CD4-positive, alpha-beta memory T cell (primary cell): Measurements from ENCODE around the gene SAPCD2. TPM values are rescaled to one million over a fixed set of nuclear protein-coding genes. Genes with fewer than 3 reads are reported as not detected.
"Not testable (repeated sequence)": the region's sequence is repeated elsewhere in the genome, so short reads cannot be mapped to it uniquely, and the experiment has no call there.

Experiments used
- CTCF ChIA-PET: fragments of 350-600 bp; sonication (Branson Sonifier 250); formaldehyde crosslinking; loops from one replicate; lab custom pipeline; 2021; ENCODE audit warnings: inconsistent platforms; ENCODE audit not compliant: partially characterized antibody; lab: Charles Lee
- POLR2A ChIA-PET: fragments of 350-600 bp; sonication (Branson Sonifier 250); formaldehyde crosslinking; loops from one replicate; lab custom pipeline; 2021; ENCODE audit not compliant: partially characterized antibody; lab: Charles Lee
- DNase-seq, 5 donors: peaks; one replicate each; pipeline versions ENCODE4 v3.0.0 to v3.0.0-alpha.2; 2020 to 2022; ENCODE audit warnings: mixed read lengths in 1 of 5
- H3K27ac ChIP-seq: one replicate; pipeline ENCODE4 v1.7.0; 2013; ENCODE audit warnings: low read depth, low read length
- H3K27me3 ChIP-seq: 2 replicates; pipeline ENCODE4 v1.7.0; 2013; ENCODE audit warnings: mild to moderate bottlenecking, low read length, moderate library complexity; ENCODE audit not compliant: insufficient read depth
- H3K36me3 ChIP-seq: 2 replicates; pipeline ENCODE4 v1.7.0; 2013; ENCODE audit warnings: mild to moderate bottlenecking, low read length, moderate library complexity; ENCODE audit not compliant: insufficient read depth
- H3K4me1 ChIP-seq: 2 replicates; pipeline ENCODE4 v1.7.0; 2013; ENCODE audit warnings: mild to moderate bottlenecking, low read length, moderate library complexity; ENCODE audit not compliant: insufficient read depth
- H3K4me3 ChIP-seq, 2 donors: one replicate each; pipeline ENCODE4 v1.7.0; 2013; ENCODE audit warnings: low read length in 2 of 2, mild to moderate bottlenecking in 1 of 2
- H3K9me3 ChIP-seq, 2 donors: one replicate each; pipeline ENCODE4 v1.7.0; 2013; ENCODE audit warnings: low read length in 2 of 2, control low read depth in 1 of 2; ENCODE audit not compliant: control insufficient read depth in 1 of 2
- H3K27ac Mint-ChIP-seq, 7 donors: one replicate each; pipeline ENCODE4 v1.8.0; 2020 to 2021; ENCODE audit warnings: mixed read lengths in 7 of 7, mild to moderate bottlenecking in 6 of 7, inconsistent platforms in 3 of 7, moderate library complexity in 3 of 7
- H3K27me3 Mint-ChIP-seq, 2 donors: one replicate each; pipeline ENCODE4 v1.8.0; 2020 to 2021; ENCODE audit warnings: mixed read lengths in 2 of 2
- H3K36me3 Mint-ChIP-seq, 2 donors: one replicate each; pipeline ENCODE4 v1.8.0; 2020 to 2021; ENCODE audit warnings: mixed read lengths in 2 of 2, inconsistent platforms in 1 of 2, mild to moderate bottlenecking in 1 of 2
- H3K4me1 Mint-ChIP-seq, 4 donors: one replicate each; pipeline ENCODE4 v1.8.0; 2020 to 2021; ENCODE audit warnings: mixed read lengths in 4 of 4, mild to moderate bottlenecking in 1 of 4
- H3K4me3 Mint-ChIP-seq, 8 donors: one replicate each; pipeline ENCODE4 v1.8.0; 2020 to 2021; ENCODE audit warnings: mixed read lengths in 8 of 8, mild to moderate bottlenecking in 7 of 8, moderate library complexity in 6 of 8, inconsistent platforms in 3 of 8
- H3K9me3 Mint-ChIP-seq, 8 donors: one replicate each; pipeline ENCODE4 v1.8.0; 2020 to 2021; ENCODE audit warnings: mixed read lengths in 8 of 8, mild to moderate bottlenecking in 5 of 8, inconsistent platforms in 3 of 8, moderate library complexity in 1 of 8
- intact Hi-C: fragments of 100-400 bp; cut with micrococcal nuclease; formaldehyde crosslinking; loops from one replicate; pipeline ENCODE4 v1.15.1; 2023
- polyA plus RNA-seq, 2 donors: library from polyadenylated mRNA; unstranded; fragments of 300-500 nt; fragmentation: Illumina TruSeq; gene quantifications; one replicate each; pipeline ENCODE4 v1.2.3, GENCODE V29; 2021
- total RNA-seq, 2 experiments: library from RNA; stranded (reverse); gene quantifications; one replicate each; pipeline ENCODE4 v1.2.3, GENCODE V29; 2021

Gene SAPCD2
- total and polyA plus RNA-seq, 4 experiments from 2014 or later: 0.09 to 0.15 (median 0.11) TPM

DNA sequence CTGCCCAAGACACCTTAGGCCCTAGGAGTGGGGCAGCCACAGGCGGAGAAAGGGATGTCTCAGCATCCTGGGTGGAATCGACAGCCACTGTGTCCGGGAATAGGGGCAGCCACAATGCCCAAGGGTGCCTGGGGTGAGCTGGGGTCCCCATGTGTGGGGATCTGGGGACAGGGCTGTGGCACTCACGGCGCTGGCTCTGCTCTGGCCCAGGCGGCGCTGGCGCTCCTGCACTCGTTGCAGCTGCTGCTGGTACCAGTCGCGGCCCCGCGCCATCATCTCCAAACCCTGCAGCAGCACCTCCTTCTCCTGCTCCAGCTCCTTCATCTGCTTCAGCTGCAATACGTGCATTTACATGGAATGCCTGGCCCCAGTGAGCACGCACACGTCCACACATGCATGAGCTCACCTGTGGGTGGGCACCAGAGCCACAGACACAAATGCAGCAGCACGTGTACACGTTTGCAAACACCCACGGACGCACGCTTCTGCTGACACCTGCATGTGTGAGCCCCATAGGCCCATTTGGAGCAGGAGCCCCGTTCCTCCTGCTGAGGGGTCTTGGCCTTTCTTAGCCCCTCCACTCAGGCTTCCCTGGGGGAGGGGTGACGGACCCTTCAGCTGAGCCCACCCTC lies 4.9 kb downstream of the SAPCD2 start:
- no peak for DNase-seq
- Histone ChIP-seq H3K4me3 (no peak overlapping the region), H3K9me3 (no peaks in the 10 kb centered on the region), H3K4me1 (peaks cover 16% of the 10 kb centered on the region), H3K27ac (no peak overlapping the region), H3K27me3 (no peaks in the 10 kb centered on the region), H3K36me3 (no peaks in the 10 kb centered on the region)
- peaks cover 0 to 4% of the 10 kb centered on the region in 2 donors for H3K27me3 Mint-ChIP-seq
- ChIA-PET CTCF (interaction anchor here (0.6 to 4.5 kb wide), 9 partner anchors 9 to 288 kb away, joined by 3 to 58 read pairs (median 10); partner anchors contain the start of genes ABCA2, NPDC1 and UAP1L1), POLR2A (interaction anchor here (0.7 to 1.2 kb wide), 2 partner anchors 19 to 21 kb away, joined by 3 read pairs; partner anchors contain the start of gene MAN1B1)
- intact Hi-C loops: no loop called here
- no peak overlapping the region for H3K4me3 Mint-ChIP-seq
- no peak overlapping the region for H3K27ac Mint-ChIP-seq
- no peaks in the 10 kb centered on the region for H3K36me3 Mint-ChIP-seq
- H3K9me3 Mint-ChIP-seq: no peaks in the 10 kb centered on the region
- peaks cover 4 to 13% (median 7%) of the 10 kb centered on the region in 4 donors for H3K4me1 Mint-ChIP-seq

- POLR2A ChIA-PET: interaction anchor here (1.7 kb wide), 1 partner anchor 13 kb away, joined by 3 read pairs; no protein-coding TSS in a partner anchor
Observed at GRCh38 chr9:137064880-137065164, 5.5 kb downstream of the SAPCD2 start.

DNA sequence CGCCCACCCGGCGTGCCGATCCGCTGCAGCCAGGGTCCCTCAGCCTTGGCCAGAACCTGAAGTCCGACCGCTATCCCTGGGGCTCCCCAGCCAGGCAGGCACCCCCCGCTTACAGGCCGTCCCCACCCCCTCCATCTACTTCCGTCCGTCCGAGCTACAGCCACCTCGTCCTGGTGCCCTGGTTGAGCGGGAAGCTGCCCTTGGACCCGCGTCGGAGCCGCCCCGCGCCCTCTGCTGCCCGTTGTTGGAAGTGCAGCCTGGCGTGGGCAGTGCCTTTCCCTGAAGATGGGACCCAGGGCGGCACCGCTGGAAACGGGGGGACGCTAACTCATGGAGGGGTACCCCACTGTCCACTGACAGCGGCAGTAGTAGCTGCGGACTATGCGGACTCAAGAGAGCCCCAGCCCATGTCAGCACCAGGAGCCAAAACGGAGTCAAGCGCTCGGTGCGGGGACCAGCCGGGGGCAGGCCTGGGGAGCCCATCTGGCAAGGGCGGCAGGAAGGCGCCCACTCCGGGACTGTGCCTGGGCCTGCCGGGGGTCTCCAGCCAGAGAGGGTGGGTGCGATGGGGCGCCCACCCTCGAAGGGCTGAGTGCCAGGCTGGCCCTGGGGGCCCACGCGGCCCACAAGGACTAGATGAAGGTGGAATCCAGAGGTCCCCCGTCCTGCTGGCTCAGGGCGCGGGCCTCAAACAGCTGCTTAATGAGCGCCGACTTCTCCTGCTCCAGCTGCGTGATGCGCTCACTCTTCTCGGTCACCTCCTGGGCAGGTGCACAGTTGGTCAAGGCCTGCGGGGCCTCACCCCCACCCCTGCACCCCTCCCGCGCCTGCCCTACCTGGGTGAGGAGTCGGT lies 6.1 kb downstream of the SAPCD2 start:
- intact Hi-C loops: no loop called here

More at GRCh38 chr9:137064880-137065164, 5.5 kb downstream of the SAPCD2 start:
- no peaks in the 10 kb centered on the region for H3K9me3 Mint-ChIP-seq
- Histone ChIP-seq H3K4me3 (no peak overlapping the region), H3K27ac (no peak overlapping the region), H3K4me1 (peaks cover 16% of the 10 kb centered on the region), H3K36me3 (no peaks in the 10 kb centered on the region), H3K27me3 (no peaks in the 10 kb centered on the region), H3K9me3 (no peaks in the 10 kb centered on the region)
- H3K36me3 Mint-ChIP-seq: no peaks in the 10 kb centered on the region
- DNase-seq: no peak
- intact Hi-C loops: no loop called here
- H3K4me1 Mint-ChIP-seq: peaks cover 4 to 10% (median 7%) of the 10 kb centered on the region in 4 donors
- no peak overlapping the region for H3K27ac Mint-ChIP-seq
- CTCF ChIA-PET: interaction anchor here (0.6 to 4.5 kb wide), 15 partner anchors 10 to 287 kb away, joined by 3 to 30 read pairs (median 5); partner anchors contain the start of genes ABCA2, MAN1B1, NPDC1 and UAP1L1
- peaks cover 0 to 4% of the 10 kb centered on the region in 2 donors for H3K27me3 Mint-ChIP-seq
- no peak overlapping the region for H3K4me3 Mint-ChIP-seq

DNA sequence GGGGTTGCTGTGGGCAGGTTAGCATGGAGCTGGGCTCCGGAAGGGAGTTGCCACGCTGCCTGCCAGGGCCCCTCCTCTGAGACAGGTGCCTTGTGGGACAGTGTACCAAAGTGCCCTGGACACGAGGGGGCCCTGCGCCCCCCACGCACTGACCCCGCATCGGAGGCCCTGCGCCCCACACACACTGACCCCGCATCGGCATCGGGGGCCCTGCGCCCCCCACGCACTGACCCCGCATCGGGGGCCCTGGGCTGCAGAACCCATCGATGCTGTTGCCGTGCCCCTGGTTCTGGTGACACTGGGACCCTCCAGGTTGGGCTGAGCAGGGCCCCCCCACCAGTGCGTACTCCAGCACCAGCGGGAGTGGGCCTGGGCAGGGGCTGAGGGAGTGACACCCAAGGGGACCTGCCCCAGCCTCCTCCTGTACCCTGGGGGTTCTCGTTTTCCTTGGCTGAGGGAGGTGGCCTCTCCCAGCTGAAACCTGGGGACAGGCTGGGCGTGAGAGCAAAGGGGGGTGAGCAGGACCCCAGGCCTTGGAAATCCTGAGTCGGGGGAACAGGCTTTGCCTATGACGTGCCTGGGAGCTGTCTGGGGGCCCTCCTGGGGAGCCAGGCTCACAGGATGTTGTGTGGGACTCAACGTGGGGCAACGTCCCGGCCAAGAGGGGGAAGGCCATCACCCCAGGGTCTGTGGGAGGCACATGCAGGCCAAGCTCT lies 6.9 kb downstream of the SAPCD2 start:
- no peak overlapping the region for H3K4me3 ChIP-seq
- no peak overlapping the region for H3K27ac ChIP-seq
- ChIA-PET CTCF (interaction anchor here (0.9 to 3.8 kb wide), 16 partner anchors 8 to 277 kb away, joined by 3 to 29 read pairs (median 5); partner anchors contain the start of genes MAN1B1, NPDC1 and UAP1L1), POLR2A (interaction anchor here (0.7 to 1.7 kb wide), 3 partner anchors 11 to 23 kb away, joined by 3 to 4 read pairs (median 4); partner anchors contain the start of genes MAN1B1 and NPDC1)
- H3K27ac Mint-ChIP-seq: no peak overlapping the region
- H3K27me3 Mint-ChIP-seq: peaks cover 0 to 4% of the 10 kb centered on the region in 2 donors
- no peak overlapping the region for H3K4me3 Mint-ChIP-seq
- peaks cover 4 to 10% (median 7%) of the 10 kb centered on the region in 4 donors for H3K4me1 Mint-ChIP-seq
- no peaks in the 10 kb centered on the region for H3K36me3 Mint-ChIP-seq
- H3K4me1 ChIP-seq: peaks cover 6% of the 10 kb centered on the region
- no peaks in the 10 kb centered on the region for H3K9me3 ChIP-seq
- intact Hi-C loops: no loop called here
- no peaks in the 10 kb centered on the region for H3K9me3 Mint-ChIP-seq
- H3K27me3 ChIP-seq: no peaks in the 10 kb centered on the region
- H3K36me3 ChIP-seq: no peaks in the 10 kb centered on the region
- no peak for DNase-seq

More for the DNA sequence above, 6.1 kb downstream of the SAPCD2 start:
- H3K9me3 Mint-ChIP-seq: no peaks in the 10 kb centered on the region
- Histone ChIP-seq H3K9me3 (no peaks in the 10 kb centered on the region), H3K27ac (no peak overlapping the region), H3K4me3 (no peak overlapping the region), H3K36me3 (no peaks in the 10 kb centered on the region), H3K27me3 (no peaks in the 10 kb centered on the region), H3K4me1 (peaks cover 11% of the 10 kb centered on the region)
- CTCF ChIA-PET: interaction anchor here (0.9 to 4.5 kb wide), 19 partner anchors 8 to 278 kb away, joined by 3 to 30 read pairs (median 5); partner anchors contain the start of genes ABCA2, MAN1B1, NPDC1 and UAP1L1
- POLR2A ChIA-PET: interaction anchor here (0.7 to 1.7 kb wide), 3 partner anchors 12 to 22 kb away, joined by 3 to 4 read pairs (median 4); partner anchors contain the start of genes MAN1B1 and NPDC1
- peaks cover 4 to 10% (median 7%) of the 10 kb centered on the region in 4 donors for H3K4me1 Mint-ChIP-seq
- peak in 3 of 5 donors; percentile 34 to 56 (median 40) for DNase-seq
- peak overlapping the region in 2 of 7 donors; percentile 41 to 53 for H3K27ac Mint-ChIP-seq
- H3K27me3 Mint-ChIP-seq: peaks cover 0 to 4% of the 10 kb centered on the region in 2 donors
- no peak overlapping the region for H3K4me3 Mint-ChIP-seq
- no peaks in the 10 kb centered on the region for H3K36me3 Mint-ChIP-seq

DNA sequence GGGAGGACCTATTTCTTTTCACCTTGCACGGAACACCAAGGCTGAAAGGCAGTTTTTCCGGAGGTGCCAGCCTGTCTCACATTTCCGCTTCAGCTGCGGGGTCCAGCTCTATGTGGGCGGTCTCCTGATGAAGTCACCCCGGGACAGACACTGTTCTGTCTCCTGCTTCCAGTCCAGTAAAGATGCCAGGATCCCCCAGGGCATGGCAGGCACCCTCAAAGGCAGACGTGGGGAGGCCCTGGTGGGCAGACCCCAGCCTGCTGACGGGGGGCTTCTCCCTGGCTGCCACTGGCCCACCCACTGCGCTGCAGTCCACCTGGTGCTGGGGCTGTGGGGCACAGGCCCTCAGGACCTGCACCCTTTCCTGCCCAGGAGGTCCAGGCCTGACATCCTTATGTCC lies 7.6 kb downstream of the SAPCD2 start:
- DNase-seq, H3K27ac ChIP-seq, H3K36me3 Mint-ChIP-seq, H3K4me3 Mint-ChIP-seq, H3K4me1 Mint-ChIP-seq, H3K27ac Mint-ChIP-seq, H3K9me3 ChIP-seq, H3K27me3 Mint-ChIP-seq, intact Hi-C loops, H3K4me3 ChIP-seq, H3K9me3 Mint-ChIP-seq, H3K4me1 ChIP-seq, H3K36me3 ChIP-seq, H3K27me3 ChIP-seq, POLR2A ChIA-PET: not testable (repeated sequence)
- CTCF ChIA-PET: interaction anchor here (1.7 kb wide), 1 partner anchor 33 kb away, joined by 12 read pairs; no protein-coding TSS in a partner anchor

DNA sequence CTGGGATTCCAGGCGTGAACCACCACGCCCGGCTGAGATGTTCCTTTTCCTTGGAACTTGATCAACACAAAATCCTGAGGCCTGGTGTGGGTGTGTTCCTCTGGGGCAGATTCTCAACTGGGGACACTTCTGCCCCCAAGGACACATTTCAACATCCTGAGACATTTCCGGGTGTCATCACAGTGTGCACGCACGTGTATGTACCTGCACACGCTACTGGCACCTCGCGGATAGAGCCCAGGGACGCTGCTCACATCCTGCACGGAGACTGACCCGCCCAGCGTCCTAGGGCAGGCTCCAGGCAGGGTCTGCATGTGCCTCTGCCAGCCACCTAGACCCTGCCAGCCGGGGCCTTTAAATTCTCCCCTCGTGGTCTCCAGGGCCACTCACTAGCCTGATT lies 8.0 kb downstream of the SAPCD2 start:
- Mint-ChIP-seq H3K36me3 (no peaks in the 10 kb centered on the region), H3K9me3 (no peaks in the 10 kb centered on the region), H3K4me3 (no peak overlapping the region), H3K4me1 (peaks cover 0 to 3% (median 3%) of the 10 kb centered on the region in 4 donors), H3K27me3 (no peaks in the 10 kb centered on the region), H3K27ac (no peak overlapping the region)
- Histone ChIP-seq H3K27me3 (no peaks in the 10 kb centered on the region), H3K4me3 (no peak overlapping the region), H3K9me3 (no peaks in the 10 kb centered on the region), H3K27ac (no peak overlapping the region), H3K4me1 (no peaks in the 10 kb centered on the region), H3K36me3 (no peaks in the 10 kb centered on the region)
- no peak for DNase-seq
- intact Hi-C loops: no loop called here
- ChIA-PET CTCF (interaction anchor here (1.7 kb wide), 1 partner anchor 33 kb away, joined by 12 read pairs; no protein-coding TSS in a partner anchor), POLR2A (no interaction called here)
